ENCODE results near the gene COLEC12.

Gene COLEC12

DNA sequence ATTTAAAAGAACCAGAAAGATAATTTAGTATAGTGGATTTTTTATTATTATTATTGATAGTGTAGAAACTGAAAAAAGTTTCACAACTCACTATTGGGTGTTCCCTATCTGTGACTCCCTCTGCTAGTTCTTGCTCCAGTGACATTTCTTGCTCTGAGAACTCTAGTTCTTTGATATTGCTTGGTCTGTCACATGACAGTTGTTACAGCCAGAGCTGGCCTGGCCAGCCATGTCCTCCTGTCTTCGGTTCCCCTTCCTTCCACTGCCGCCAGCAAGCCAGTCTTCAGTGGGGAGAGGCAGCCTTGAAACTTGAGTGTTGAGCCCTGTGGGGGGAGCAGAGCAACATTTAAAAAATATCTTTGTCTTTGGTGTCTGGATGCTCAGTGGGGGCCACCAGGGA, 225.0 kb downstream of the COLEC12 start:
- DNase-seq (ENCODE audit: low spot score) = no peak

DNA sequence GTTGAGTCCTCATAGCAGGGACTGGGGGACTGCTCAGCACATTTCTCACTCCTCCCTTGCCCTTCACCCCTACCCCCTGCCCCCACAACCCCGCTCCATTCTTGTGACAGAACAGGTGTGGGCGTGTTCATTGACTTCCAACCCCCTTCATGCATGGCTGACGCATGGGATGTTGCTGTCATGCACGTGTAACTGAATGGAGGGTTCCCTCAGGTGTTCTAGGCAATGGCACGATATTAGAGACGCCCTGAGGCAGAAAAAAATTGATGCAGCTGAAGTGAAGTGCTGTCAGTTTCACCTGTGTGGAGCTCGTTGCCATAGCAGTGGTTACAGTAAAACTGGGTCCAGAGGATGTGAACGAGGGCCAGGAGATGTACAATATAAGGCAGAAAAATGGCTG, 226.2 kb downstream of the COLEC12 start:
- no peak for DNase-seq (ENCODE audit: low spot score)

DNA sequence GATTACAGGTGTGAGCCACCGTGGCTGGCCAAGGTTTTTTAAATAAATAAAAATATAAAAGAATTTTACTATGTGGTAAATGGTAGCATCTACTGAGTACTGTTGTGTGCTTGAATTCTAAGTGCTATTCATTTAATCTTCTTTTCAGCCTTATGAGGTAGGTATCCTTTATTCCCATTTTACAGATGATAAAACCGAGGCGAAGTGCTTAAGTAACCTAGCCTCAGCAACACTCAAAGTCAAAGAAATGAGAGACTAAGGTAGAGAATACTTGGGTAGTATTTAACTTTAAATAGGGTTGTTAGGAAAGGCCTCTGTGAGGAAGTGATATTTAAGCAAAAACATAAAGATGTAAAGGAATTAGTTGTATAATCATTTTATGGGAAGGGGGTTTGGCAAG, 227.0 kb downstream of the COLEC12 start:
- no peak for DNase-seq (ENCODE audit: low spot score)

DNA sequence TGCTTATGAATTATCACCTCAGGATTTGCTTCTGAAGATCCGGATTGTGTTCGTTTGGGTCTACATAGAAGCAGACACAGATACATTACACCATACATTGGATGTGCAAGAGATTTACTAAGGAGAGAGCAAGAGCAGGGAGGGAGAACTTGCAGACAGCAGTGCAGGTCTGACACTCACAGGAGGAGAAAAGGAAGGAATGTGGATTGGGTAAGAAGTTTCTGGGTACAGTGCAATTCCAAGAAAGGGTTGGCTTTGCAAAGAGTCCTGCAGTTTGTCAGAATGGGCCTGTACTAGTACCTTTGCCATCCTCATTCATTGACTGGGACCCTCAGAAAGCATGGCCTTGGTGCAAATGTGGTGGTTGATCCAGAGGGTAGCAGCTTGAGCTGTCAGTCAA, 227.9 kb downstream of the COLEC12 start:
- no peak for DNase-seq (ENCODE audit: low spot score)

DNA sequence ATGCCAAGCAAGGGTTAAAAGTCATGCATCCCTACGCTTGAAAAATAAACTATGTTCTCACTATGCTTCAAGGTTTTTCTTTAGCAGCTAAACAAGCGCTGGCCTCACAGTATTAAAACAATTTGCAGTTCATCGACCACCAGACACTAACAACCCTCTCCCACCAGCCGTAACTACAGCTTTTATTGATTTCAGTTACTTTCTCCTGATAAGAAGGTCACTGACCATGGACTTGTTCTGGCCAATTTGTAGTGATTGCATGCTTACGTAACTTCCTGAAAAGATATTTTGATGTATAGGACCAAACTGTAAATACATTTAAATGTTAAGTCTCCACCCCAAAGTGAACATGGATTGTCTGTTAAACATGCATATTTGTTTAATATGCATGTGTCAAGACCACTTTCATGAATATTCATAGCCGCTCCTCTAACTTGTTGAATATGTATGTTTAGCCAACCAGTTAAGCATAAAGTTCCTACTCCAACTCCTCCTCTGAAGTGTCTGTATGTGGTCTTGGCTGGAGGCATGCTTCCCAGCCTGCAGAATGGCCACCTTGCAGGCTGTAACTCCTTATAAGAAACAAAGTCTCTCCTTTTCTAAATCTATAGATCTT, 230.9 kb downstream of the COLEC12 start:
- DNase-seq (ENCODE audit: low spot score) = no peak

DNA sequence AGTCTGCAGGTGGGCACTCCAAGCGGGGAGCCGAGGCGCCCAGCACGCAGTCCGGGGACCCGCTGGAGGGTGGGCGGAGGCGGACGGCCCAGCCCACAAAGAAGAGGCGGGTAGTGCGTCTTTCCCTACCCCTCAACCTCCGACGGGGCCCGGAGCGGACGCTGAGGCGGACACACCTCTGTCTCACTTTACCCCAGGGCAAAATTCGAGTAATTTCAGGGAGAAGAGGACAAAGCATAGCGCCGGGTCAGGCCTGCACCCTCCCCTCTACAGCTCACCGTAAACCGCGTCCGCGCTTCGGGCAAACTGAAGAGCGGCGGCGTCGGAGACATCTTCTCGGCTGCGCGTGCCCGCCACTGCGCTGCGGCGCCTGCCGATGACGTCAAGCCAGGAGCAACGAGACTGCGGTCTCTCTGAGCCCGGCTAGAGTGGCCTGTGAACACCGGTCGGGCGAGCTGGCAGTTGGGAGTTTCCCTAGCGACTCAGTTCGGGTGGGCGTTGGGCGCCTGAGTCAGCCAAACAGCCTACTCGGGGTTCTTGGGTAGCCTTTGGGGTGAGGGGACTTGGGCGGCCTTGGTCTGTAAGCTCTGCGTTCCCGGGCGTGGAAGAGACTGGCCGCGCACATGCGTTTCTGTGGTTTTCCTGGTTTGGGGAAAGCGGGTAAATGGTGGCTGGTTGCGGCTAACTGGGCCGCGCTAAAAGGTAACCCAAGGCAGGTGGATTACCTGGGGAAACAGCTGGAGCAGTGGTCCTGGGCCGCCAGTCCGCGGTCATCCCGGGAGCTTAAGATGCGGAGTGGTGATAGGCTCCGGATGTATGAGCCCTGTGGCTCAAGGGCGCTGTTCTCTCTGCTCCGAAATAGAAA, 232.6 kb downstream of the COLEC12 start, which contains the start of gene THOC1:
TSS of gene THOC1 (minus strand) at position 360 of the 865 bp plus-strand sequence. CDS start at position 332, 28 bp downstream.
- peak; percentile 86 for DNase-seq (ENCODE audit: low spot score)

DNA sequence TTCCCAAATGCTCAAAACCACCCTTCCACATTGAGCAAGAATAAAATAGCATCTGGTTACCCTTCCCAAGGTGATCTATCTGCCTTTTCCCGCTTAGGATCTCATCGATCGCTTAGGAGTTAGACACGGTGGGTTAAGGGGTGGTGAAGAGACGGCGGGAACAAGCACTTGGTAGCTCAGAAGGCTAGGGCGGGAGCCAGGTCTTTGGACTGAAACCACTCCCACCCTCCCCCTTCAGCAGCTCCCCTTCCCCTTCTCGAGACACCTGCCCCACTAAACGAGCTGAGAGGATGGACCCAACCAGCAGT, 233.2 kb downstream of the COLEC12 start:
- DNase-seq (ENCODE audit: low spot score) = no peak

All from kidney capillary endothelial cell (primary cell).